HepG2 (cell line): Measurements from ENCODE around the gene MYO3B. TPM values are rescaled to one million over a fixed set of nuclear protein-coding genes. Genes with fewer than 3 reads are reported as not detected.

Experiments
- ATAC-seq: fragments of 200-7000 bp; cut with Tn5 transposase; 3 replicates; pipeline ENCODE4 v1.9.1; 2020; ENCODE audit warnings: mild to moderate bottlenecking, moderate library complexity
- BruUV-seq: library from RNA; stranded (reverse); fragments of 400-500 nt; replicated peaks from 2 replicates; lab custom pipeline; 2021; lab: Mats Ljungman, UMichigan
- CTCF ChIA-PET: fragments of 300-600 bp; formaldehyde crosslinking; extraction: SDS; loops from one replicate; lab custom pipeline; 2021; ENCODE audit warnings: low total read pairs, inconsistent platforms, low intra/inter-chr PET ratio; lab: Yijun Ruan, JAX
- POLR2A ChIA-PET: fragments of 350-600 bp; sonication (Branson Sonifier 250); formaldehyde crosslinking; loops from one replicate; lab custom pipeline; 2020; ENCODE audit warnings: antibody characterized with exemption, inconsistent platforms; lab: Yijun Ruan, JAX
- DNase-seq: peaks from one replicate; pipeline ENCODE4 v3.0.0-alpha.2; 2015; ENCODE audit warnings: low spot score
- FAIRE-seq: peaks from 3 replicates; lab custom pipeline; 2011; peaks lifted over from hg19 to GRCh38; lab: Jason Lieb, UNC
- H2AFZ ChIP-seq: one replicate; pipeline ENCODE4 v1.6.1; 2011; ENCODE audit warnings: low read length, inconsistent platforms
- H3K27ac ChIP-seq: fragments of 300-600 bp; 3 replicates; pipeline ENCODE4 v1.8.0; 2011; ENCODE audit warnings: mixed run types, mild to moderate bottlenecking, mixed read lengths, low read length, inconsistent platforms; ENCODE audit not compliant: insufficient read depth; ENCODE audit errors: extremely low read length
- H3K27me3 ChIP-seq, 2 experiments: fragments of 200-600 bp in 1 of 2; 2 replicates in 1 of 2; 3 replicates in 1 of 2; pipeline versions ENCODE4 v1.6.0 to v1.8.0; 2011; ENCODE audit warnings: low read length in 2 of 2, mild to moderate bottlenecking in 2 of 2, moderate library complexity in 2 of 2, inconsistent platforms in 1 of 2; ENCODE audit not compliant: insufficient read depth in 2 of 2, control insufficient read depth in 1 of 2
- H3K36me3 ChIP-seq, 2 experiments: fragments of 200-600 bp in 1 of 2; replicated peaks in 1 of 2; 2 replicates in 1 of 2; 3 replicates in 1 of 2; pipeline versions ENCODE4 v1.5.1 to v1.8.0; 2011; ENCODE audit warnings: low read length in 2 of 2, inconsistent platforms in 1 of 2; ENCODE audit not compliant: insufficient read depth in 2 of 2, control insufficient read depth in 1 of 2
- H3K4me1 ChIP-seq: 2 replicates; pipeline ENCODE4 v1.5.1; 2012; ENCODE audit warnings: low read length, inconsistent platforms; ENCODE audit not compliant: insufficient read depth
- H3K4me2 ChIP-seq: 2 replicates; pipeline ENCODE4 v1.6.0; 2011; ENCODE audit warnings: low read depth, low read length, inconsistent platforms
- H3K4me3 ChIP-seq, 3 experiments: fragments of 200-600 bp in 1 of 3; sonication (generic), shearing (Covaris generic) in 1 of 3; replicated peaks in 1 of 3; 2 replicates each; pipeline ENCODE4 v1.5.1; 2011 to 2016; ENCODE audit warnings: low read length in 3 of 3, inconsistent platforms in 2 of 3, low read depth in 2 of 3, mild to moderate bottlenecking in 2 of 3, control low read depth in 1 of 3, mixed read lengths in 1 of 3; ENCODE audit not compliant: insufficient read depth in 1 of 3
- H3K79me2 ChIP-seq: one replicate; pipeline ENCODE4 v1.6.1; 2011; ENCODE audit warnings: low read length, inconsistent platforms; ENCODE audit not compliant: insufficient read depth
- H3K9ac ChIP-seq: 2 replicates; pipeline ENCODE4 v1.6.0; 2011; ENCODE audit warnings: mild to moderate bottlenecking, low read depth, low read length, inconsistent platforms; ENCODE audit not compliant: insufficient read depth
- H3K9me3 ChIP-seq: 2 replicates; pipeline ENCODE4 v1.5.1; 2012; ENCODE audit warnings: mild to moderate bottlenecking, low read length
- H4K20me1 ChIP-seq: 2 replicates; pipeline ENCODE4 v1.6.0; 2011; ENCODE audit warnings: inconsistent platforms, mild to moderate bottlenecking, low read length, moderate library complexity; ENCODE audit not compliant: insufficient read depth
- FOXA1 ChIP-seq, 2 experiments: fragments of 450-650 bp in 1 of 2; sonication (generic) in 1 of 2; formaldehyde crosslinking in 1 of 2; IDR thresholded peaks; 2 replicates each; pipeline versions ENCODE4 v1.4.0 to v1.6.1; 2016 to 2020; ENCODE audit warnings: missing genetic modification reagents in 1 of 2
- RAD51 ChIP-seq: fragments of 450-650 bp; IDR thresholded peaks from 2 replicates; pipeline ENCODE4 v1.6.1; 2016; ENCODE audit warnings: borderline replicate concordance
- ZMYM3 ChIP-seq: sonication (generic); formaldehyde crosslinking; IDR thresholded peaks from 2 replicates; pipeline ENCODE4 v1.5.1; 2020; ENCODE audit warnings: mild to moderate bottlenecking, missing genetic modification reagents
- in situ Hi-C: cut with HindIII; loops from 2 replicates; pipeline ENCODE4 v1.10.0; 2017; ENCODE audit warnings: low pct_unique_long_range_greater_than_20kb; ENCODE audit not compliant: extremely low pct_ligation_motif_present
- intact Hi-C: fragments of 100-400 bp; cut with micrococcal nuclease; formaldehyde crosslinking; loops from one replicate; pipeline ENCODE4 v1.10.0; 2022; ENCODE audit not compliant: unreplicated experiment
- polyA plus RNA-seq, 8 experiments: library from polyadenylated mRNA; depleted of rRNA in 3 of 8; stranded (reverse) in 7 of 8; unstranded in 1 of 8; fragments of >200 nt; fragmentation: Illumina TruSeq in 4 of 8; extraction: Trizol in 4 of 8; gene quantifications; 2 replicates each; pipeline versions ENCODE4 v1.2.1 to v1.2.3, GENCODE V29; 2011 to 2016; ENCODE audit warnings: low read depth in 4 of 8, missing spikeins in 1 of 8, mixed read lengths in 1 of 8; ENCODE audit not compliant: insufficient read depth in 1 of 8
- total RNA-seq, 5 experiments: library from RNA; depleted of rRNA; stranded (reverse); fragments of >200 nt; fragmentation: Illumina TruSeq; extraction: Trizol; gene quantifications; 2 replicates each; pipeline ENCODE4 v1.2.3, GENCODE V29; 2016; ENCODE audit warnings: low read depth in 1 of 5
- TF ChIP-seq, protein P1 (sequence below): sonication (generic); formaldehyde crosslinking; IDR thresholded peaks from 2 replicates; pipeline ENCODE4 v1.4.0; 2020; ENCODE audit warnings: mild to moderate bottlenecking, missing genetic modification reagents
- TF ChIP-seq, protein P2 (sequence below): sonication (generic); formaldehyde crosslinking; IDR thresholded peaks from 2 replicates; pipeline ENCODE4 v1.9.0; 2022; ENCODE audit warnings: low read depth, missing genetic modification reagents

Gene MYO3B
- total and polyA plus RNA-seq, 2 of the 13 experiments (the other 11 are each of a cell fraction or from before 2014, with no cell fraction given): 0.01 TPM; not detected in 1

- TF ChIP-seq, protein P1, sequence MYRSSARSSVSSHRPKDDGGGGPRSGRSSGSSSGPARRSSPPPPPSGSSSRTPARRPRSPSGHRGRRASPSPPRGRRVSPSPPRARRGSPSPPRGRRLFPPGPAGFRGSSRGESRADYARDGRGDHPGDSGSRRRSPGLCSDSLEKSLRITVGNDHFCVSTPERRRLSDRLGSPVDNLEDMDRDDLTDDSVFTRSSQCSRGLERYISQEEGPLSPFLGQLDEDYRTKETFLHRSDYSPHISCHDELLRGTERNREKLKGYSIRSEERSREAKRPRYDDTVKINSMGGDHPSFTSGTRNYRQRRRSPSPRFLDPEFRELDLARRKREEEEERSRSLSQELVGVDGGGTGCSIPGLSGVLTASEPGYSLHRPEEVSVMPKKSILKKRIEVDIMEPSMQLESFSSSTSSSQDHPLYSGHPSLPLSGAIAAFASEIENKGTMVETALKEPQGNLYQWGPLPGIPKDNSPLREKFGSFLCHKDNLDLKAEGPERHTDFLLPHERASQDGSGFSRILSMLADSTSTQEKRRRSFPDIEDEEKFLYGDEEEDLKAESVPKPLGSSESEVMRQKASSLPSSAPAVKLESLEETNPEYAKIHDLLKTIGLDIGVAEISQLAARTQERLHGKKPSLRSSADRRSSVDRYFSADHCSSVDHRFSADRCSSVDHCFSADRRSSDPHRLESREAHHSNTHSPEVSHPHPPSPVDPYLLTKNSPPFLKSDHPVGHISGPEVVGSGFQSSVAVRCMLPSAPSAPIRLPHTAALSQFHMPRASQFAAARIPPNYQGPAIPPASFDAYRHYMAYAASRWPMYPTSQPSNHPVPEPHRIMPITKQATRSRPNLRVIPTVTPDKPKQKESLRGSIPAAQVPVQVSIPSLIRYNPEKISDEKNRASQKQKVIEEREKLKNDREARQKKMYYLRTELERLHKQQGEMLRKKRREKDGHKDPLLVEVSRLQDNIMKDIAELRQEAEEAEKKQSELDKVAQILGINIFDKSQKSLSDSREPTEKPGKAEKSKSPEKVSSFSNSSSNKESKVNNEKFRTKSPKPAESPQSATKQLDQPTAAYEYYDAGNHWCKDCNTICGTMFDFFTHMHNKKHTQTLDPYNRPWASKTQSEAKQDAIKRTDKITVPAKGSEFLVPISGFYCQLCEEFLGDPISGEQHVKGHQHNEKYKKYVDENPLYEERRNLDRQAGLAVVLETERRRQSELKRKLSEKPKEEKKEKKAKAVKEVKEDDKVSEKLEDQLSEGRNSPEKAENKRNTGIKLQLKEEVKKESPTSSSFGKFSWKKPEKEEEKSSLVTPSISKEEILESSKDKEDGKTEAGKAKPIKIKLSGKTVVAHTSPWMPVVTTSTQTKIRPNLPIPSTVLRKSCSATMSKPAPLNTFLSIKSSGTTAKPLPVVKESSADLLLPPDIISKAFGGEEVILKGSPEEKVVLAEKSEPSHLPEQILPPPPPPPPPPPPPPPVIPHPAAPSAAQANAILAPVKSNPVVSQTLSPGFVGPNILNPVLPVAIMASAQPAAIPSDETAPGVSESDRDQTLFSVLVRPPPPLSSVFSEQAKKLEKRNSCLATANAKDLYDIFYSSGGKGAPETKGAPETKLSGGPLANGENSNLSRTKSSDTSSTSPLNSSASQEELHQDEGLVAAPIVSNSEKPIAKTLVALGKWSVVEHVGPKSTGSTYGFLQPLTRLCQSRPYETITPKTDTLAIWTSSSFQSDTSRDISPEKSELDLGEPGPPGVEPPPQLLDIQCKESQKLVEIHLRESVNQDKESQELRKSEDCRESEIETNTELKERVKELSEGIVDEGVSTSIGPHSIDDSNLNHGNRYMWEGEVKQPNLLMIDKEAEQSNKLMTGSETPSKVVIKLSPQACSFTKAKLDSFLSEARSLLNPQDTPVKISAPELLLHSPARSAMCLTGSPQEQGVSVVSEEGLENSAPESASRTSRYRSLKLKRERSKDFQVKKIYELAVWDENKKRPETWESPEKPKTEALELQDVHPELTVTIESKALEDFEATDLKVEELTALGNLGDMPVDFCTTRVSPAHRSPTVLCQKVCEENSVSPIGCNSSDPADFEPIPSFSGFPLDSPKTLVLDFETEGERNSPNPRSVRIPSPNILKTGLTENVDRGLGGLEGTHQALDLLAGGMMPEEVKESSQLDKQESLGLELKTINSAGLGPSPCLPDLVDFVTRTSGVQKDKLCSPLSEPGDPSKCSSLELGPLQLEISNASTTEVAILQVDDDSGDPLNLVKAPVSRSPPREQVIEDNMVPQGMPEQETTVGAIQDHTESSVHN (CRISPR knock-in tag): no peak
- no peak for TF ChIP-seq ZMYM3
Observed at GRCh38 chr2:170554278-170554955, 376.5 kb downstream of the MYO3B start (continued).

DNA sequence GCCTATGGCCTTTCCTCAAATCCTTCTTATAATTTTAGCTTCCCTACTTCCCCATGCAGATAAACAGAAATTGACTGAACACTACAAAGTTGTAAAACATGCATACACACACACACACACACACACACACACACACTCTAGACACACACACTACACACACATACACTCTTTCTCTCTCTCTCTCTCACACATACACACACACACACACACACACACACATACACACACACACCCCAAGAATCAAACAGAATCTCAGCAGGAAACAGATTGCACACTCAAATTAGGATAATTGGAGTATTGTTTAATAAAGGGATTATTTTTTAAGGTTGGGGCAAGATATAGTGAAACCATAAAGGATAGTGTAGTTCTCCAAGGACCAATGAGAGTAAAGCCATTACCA is 385.0 kb downstream of the MYO3B start:
- no peak overlapping the region for H3K4me3 ChIP-seq
- H3K36me3 ChIP-seq: no peaks in the 10 kb centered on the region
- no peak for DNase-seq
- ATAC-seq: no peak
- no peak for FAIRE-seq
- intact Hi-C loops: no loop called here
- H3K4me1 ChIP-seq: no peaks in the 10 kb centered on the region
- in situ Hi-C loops: no loop called here
- no TSS peak for BruUV-seq
- H3K9me3 ChIP-seq: no peaks in the 10 kb centered on the region
- no peak overlapping the region for H3K4me2 ChIP-seq
- ChIA-PET POLR2A (no interaction called here), CTCF (no interaction called here)
- H3K27me3 ChIP-seq: peaks cover 0 to 28% of the 10 kb centered on the region in 2 experiments; a peak in 4 of 5 replicates
- no peaks in the 10 kb centered on the region for H4K20me1 ChIP-seq
- TF ChIP-seq, protein P2, sequence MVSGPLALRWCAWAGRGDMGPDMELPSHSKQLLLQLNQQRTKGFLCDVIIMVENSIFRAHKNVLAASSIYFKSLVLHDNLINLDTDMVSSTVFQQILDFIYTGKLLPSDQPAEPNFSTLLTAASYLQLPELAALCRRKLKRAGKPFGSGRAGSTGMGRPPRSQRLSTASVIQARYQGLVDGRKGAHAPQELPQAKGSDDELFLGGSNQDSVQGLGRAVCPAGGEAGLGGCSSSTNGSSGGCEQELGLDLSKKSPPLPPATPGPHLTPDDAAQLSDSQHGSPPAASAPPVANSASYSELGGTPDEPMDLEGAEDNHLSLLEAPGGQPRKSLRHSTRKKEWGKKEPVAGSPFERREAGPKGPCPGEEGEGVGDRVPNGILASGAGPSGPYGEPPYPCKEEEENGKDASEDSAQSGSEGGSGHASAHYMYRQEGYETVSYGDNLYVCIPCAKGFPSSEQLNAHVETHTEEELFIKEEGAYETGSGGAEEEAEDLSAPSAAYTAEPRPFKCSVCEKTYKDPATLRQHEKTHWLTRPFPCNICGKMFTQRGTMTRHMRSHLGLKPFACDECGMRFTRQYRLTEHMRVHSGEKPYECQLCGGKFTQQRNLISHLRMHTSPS: no peak
- TF ChIP-seq RAD51 (0 out of 2 replicates have a peak, but pooled peaks have one; percentile 2), FOXA1 (IDR thresholded peaks at IDR 0.05) (peak; percentile 49; the same call in 1 of the 2 replicates), FOXA1 (CRISPR knock-in tag; IDR thresholded peaks at IDR 0.05) (no peak)
- H2AFZ ChIP-seq: no peak overlapping the region
- H3K79me2 ChIP-seq: no peaks in the 10 kb centered on the region
- no peak overlapping the region for H3K27ac ChIP-seq
- no peak overlapping the region for H3K9ac ChIP-seq
